A204.1 (cell line): ENCODE data around the gene BCAS1.

ENCODE experiments used
- FAIRE-seq: peaks from 2 replicates; lab custom pipeline; 2012; peaks lifted over from hg19 to GRCh38; lab: Jason Lieb, UNC

The BCAS1 gene

GRCh38 chr20:53923566-53924369 is 146.6 kb downstream of the BCAS1 start:
- no peak for FAIRE-seq

- FAIRE-seq = no peak
Observed at GRCh38 chr20:53922901-53923314, 147.5 kb downstream of the BCAS1 start.

GRCh38 chr20:53921443-53921973 is 148.9 kb downstream of the BCAS1 start:
- no peak for FAIRE-seq

GRCh38 chr20:53920647-53921245 is 149.6 kb downstream of the BCAS1 start:
- FAIRE-seq = no peak

GRCh38 chr20:53919886-53920285 is 150.5 kb downstream of the BCAS1 start:
- FAIRE-seq = no peak

GRCh38 chr20:53918949-53919361 is 151.4 kb downstream of the BCAS1 start:
- FAIRE-seq = no peak

GRCh38 chr20:53918020-53918311 is 152.4 kb downstream of the BCAS1 start:
- FAIRE-seq = no peak

- peak; percentile 97 for FAIRE-seq
Observed at GRCh38 chr20:53917145-53918019, 153.0 kb downstream of the BCAS1 start.

GRCh38 chr20:53916173-53916512 is 154.3 kb downstream of the BCAS1 start:
- no peak for FAIRE-seq

GRCh38 chr20:53915446-53916172 is 154.8 kb downstream of the BCAS1 start:
- peak; percentile 96 for FAIRE-seq

GRCh38 chr20:53914781-53915445 is 155.5 kb downstream of the BCAS1 start:
- FAIRE-seq = no peak

- peak; percentile 91 for FAIRE-seq
Observed at GRCh38 chr20:53914091-53914780, 156.2 kb downstream of the BCAS1 start.

GRCh38 chr20:53911301-53911700 is 159.1 kb downstream of the BCAS1 start:
- FAIRE-seq = no peak

GRCh38 chr20:53910351-53911002 is 159.9 kb downstream of the BCAS1 start:
- FAIRE-seq = no peak

GRCh38 chr20:53907968-53908751 is 162.2 kb downstream of the BCAS1 start:
- FAIRE-seq = no peak

GRCh38 chr20:53905820-53906191 is 164.6 kb downstream of the BCAS1 start:
- no peak for FAIRE-seq

GRCh38 chr20:53905019-53905819 is 165.2 kb downstream of the BCAS1 start:
- FAIRE-seq = no peak

GRCh38 chr20:53904261-53904660 is 166.1 kb downstream of the BCAS1 start:
- no peak for FAIRE-seq

GRCh38 chr20:53903652-53903987 is 166.8 kb downstream of the BCAS1 start:
- no peak for FAIRE-seq
